Peyer's patch (tissue), 4 donors: ENCODE measurements around the gene CCR5AS.
"Not testable (repeated sequence)": the region's sequence is repeated elsewhere in the genome, so short reads cannot be mapped to it uniquely, and the experiment has no call there.

Experiments used
- DNase-seq, 3 donors: peaks; one replicate each; pipeline ENCODE4 v3.0.0-alpha.2; 2017 to 2019
- H3K27ac ChIP-seq, 4 donors: fragments of 200-600 bp; sonication (generic); one replicate each; pipeline ENCODE4 v1.5.1; 2016 to 2019
- H3K27me3 ChIP-seq, 2 donors: fragments of 200-600 bp; sonication (generic); one replicate each; pipeline ENCODE4 v1.5.1; 2019
- H3K36me3 ChIP-seq, 3 donors: fragments of 200-600 bp; sonication (generic); one replicate each; pipeline ENCODE4 v1.5.1; 2016 to 2019
- H3K4me1 ChIP-seq, 4 donors: fragments of 200-600 bp; sonication (generic); one replicate each; pipeline ENCODE4 v1.5.1; 2016 to 2019
- H3K4me3 ChIP-seq, 4 donors: fragments of 200-600 bp; sonication (generic); 1 replicate in 3 of 4; 2 replicates in 1 of 4; pipeline ENCODE4 v1.5.1; 2016 to 2019; ENCODE audit warnings: mild to moderate bottlenecking in 1 of 4
- H3K9me3 ChIP-seq, 4 donors: fragments of 200-600 bp; sonication (generic); one replicate each; pipeline ENCODE4 v1.5.1; 2016 to 2019; ENCODE audit warnings: mild to moderate bottlenecking in 1 of 4
- CTCF ChIP-seq, 6 experiments: fragments of 450-650 bp in 4 of 6; fragments of 200-600 bp in 2 of 6; sonication (generic) in 1 of 6; IDR thresholded peaks; one replicate each; pipeline ENCODE4 v1.5.1; 2017 to 2019; ENCODE audit warnings: antibody characterized with exemption in 6 of 6, mild to moderate bottlenecking in 3 of 6, moderate library complexity in 1 of 6
- POLR2A ChIP-seq, 2 donors: fragments of 450-650 bp; IDR thresholded peaks; one replicate each; pipeline ENCODE4 v1.5.1; 2017; ENCODE audit warnings: antibody characterized with exemption in 2 of 2, mild to moderate bottlenecking in 2 of 2, moderate library complexity in 2 of 2

Gene CCR5AS

GRCh38 chr3:46440531-46441294, 33.8 kb upstream of the CCR5AS start:
- H3K9me3 ChIP-seq = no peaks in the 10 kb centered on the region
- DNase-seq = peak in 2 of 3 donors; percentile 60 to 71
- no peaks in the 10 kb centered on the region for H3K27me3 ChIP-seq
- TF ChIP-seq CTCF (IDR thresholded peaks at IDR 0.05) (no peak), POLR2A (IDR thresholded peaks at IDR 0.05) (no peak)
- H3K36me3 ChIP-seq = no peaks in the 10 kb centered on the region
- H3K27ac ChIP-seq = peak overlapping the region in 2 of 4 donors; percentile 8 to 62
- H3K4me3 ChIP-seq = no peak overlapping the region
- H3K4me1 ChIP-seq = peaks cover 0 to 5% (median 0%) of the 10 kb centered on the region in 4 donors

GRCh38 chr3:46438831-46439230, 32.0 kb upstream of the CCR5AS start:
- H3K36me3 ChIP-seq = no peaks in the 10 kb centered on the region
- no peaks in the 10 kb centered on the region for H3K27me3 ChIP-seq
- no peak for DNase-seq
- H3K27ac ChIP-seq = peak overlapping the region in 1 of 4 donors; percentile 14
- no peaks in the 10 kb centered on the region for H3K9me3 ChIP-seq
- peaks cover 0 to 5% (median 0%) of the 10 kb centered on the region in 4 donors for H3K4me1 ChIP-seq
- TF ChIP-seq POLR2A (IDR thresholded peaks at IDR 0.05) = no peak
- TF ChIP-seq CTCF (IDR thresholded peaks at IDR 0.05) = no peak
- H3K4me3 ChIP-seq = no peak overlapping the region

GRCh38 chr3:46435081-46435726, 28.3 kb upstream of the CCR5AS start:
- no peak for DNase-seq
- H3K4me1 ChIP-seq = no peaks in the 10 kb centered on the region
- no peak overlapping the region for H3K4me3 ChIP-seq
- H3K27me3 ChIP-seq = no peaks in the 10 kb centered on the region
- H3K27ac ChIP-seq = no peak overlapping the region
- TF ChIP-seq POLR2A (IDR thresholded peaks at IDR 0.05) = no peak
- no peak for TF ChIP-seq CTCF (IDR thresholded peaks at IDR 0.05)
- H3K36me3 ChIP-seq = no peaks in the 10 kb centered on the region
- H3K9me3 ChIP-seq = peaks cover 0 to 9% (median 1%) of the 10 kb centered on the region in 4 donors

GRCh38 chr3:46433841-46434240, 27.0 kb upstream of the CCR5AS start:
- Histone ChIP-seq H3K4me1 (no peaks in the 10 kb centered on the region), H3K27me3 (no peaks in the 10 kb centered on the region), H3K9me3 (peaks cover 0 to 9% (median 1%) of the 10 kb centered on the region in 4 donors), H3K4me3 (no peak overlapping the region), H3K36me3 (no peaks in the 10 kb centered on the region), H3K27ac (no peak overlapping the region)
- no peak for DNase-seq
- TF ChIP-seq CTCF (IDR thresholded peaks at IDR 0.05) (no peak), POLR2A (IDR thresholded peaks at IDR 0.05) (no peak)

- H3K27me3 ChIP-seq, H3K27ac ChIP-seq, H3K36me3 ChIP-seq, DNase-seq, H3K4me3 ChIP-seq, H3K9me3 ChIP-seq, H3K4me1 ChIP-seq: not testable (repeated sequence)
Observed at GRCh38 chr3:46433118-46433517, 26.3 kb upstream of the CCR5AS start.

GRCh38 chr3:46431905-46432304, 25.0 kb upstream of the CCR5AS start:
- not testable (repeated sequence) for H3K9me3 ChIP-seq, DNase-seq, H3K4me3 ChIP-seq, H3K27ac ChIP-seq, H3K27me3 ChIP-seq, H3K36me3 ChIP-seq
- H3K4me1 ChIP-seq = peaks cover 0 to 10% (median 0%) of the 10 kb centered on the region in 4 donors

GRCh38 chr3:46430879-46431278, 24.0 kb upstream of the CCR5AS start:
- H3K36me3 ChIP-seq, H3K27me3 ChIP-seq, DNase-seq, H3K9me3 ChIP-seq, H3K4me3 ChIP-seq: not testable (repeated sequence)
- Histone ChIP-seq H3K27ac (peak overlapping the region in 1 of 4 donors; percentile 66), H3K4me1 (peaks cover 0 to 10% (median 0%) of the 10 kb centered on the region in 4 donors)
